Measurements from ENCODE around the gene CSAD.

CSAD gene

DNA sequence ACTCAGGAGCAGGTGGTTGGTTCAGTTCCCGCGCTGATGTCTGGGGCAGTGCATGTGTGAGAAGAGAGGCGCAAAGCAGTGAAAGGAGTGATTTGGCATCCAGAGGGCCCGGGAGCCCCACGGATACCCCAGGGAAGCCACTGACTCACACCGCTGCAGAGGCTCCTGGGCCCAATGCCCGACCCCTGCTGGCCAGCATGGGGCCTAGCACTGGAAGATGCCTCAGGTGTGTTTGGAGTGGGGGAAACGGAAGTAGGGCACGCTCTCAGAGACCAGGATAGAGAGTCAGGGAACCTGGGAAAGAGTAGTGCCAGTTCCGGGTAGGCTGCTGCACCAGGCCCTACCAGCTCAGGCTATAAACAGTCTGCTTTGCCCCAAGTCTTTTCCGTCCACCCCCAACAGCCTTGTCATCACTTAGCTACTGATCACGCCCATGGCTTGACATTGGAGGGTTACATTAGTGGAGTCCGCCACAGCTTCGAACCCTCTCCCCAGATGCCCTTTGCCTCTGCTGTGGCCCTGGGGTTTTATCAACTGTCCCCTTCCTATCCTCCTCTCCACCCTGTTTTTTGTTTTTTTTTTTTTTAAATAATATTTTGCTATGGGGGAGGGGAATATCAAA lies 9.5 kb upstream of the CSAD start (continued):
- no peak for TF ChIP-seq SNAI2 (CRISPR knock-in tag; IDR thresholded peaks at IDR 0.05)
- TF ChIP-seq, protein P1, sequence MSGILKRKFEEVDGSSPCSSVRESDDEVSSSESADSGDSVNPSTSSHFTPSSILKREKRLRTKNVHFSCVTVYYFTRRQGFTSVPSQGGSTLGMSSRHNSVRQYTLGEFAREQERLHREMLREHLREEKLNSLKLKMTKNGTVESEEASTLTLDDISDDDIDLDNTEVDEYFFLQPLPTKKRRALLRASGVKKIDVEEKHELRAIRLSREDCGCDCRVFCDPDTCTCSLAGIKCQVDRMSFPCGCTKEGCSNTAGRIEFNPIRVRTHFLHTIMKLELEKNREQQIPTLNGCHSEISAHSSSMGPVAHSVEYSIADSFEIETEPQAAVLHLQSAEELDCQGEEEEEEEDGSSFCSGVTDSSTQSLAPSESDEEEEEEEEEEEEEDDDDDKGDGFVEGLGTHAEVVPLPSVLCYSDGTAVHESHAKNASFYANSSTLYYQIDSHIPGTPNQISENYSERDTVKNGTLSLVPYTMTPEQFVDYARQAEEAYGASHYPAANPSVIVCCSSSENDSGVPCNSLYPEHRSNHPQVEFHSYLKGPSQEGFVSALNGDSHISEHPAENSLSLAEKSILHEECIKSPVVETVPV (CRISPR knock-in tag; IDR thresholded peaks at IDR 0.05): no peak
- no peak for TF ChIP-seq GLIS3 (CRISPR knock-in tag; IDR thresholded peaks at IDR 0.05)
- no peak for TF ChIP-seq ZNF70 (CRISPR knock-in tag; IDR thresholded peaks at IDR 0.05)
- no peak for TF ChIP-seq ZFP30 (CRISPR knock-in tag; IDR thresholded peaks at IDR 0.05)
- no peak for TF ChIP-seq TCF4 (CRISPR knock-in tag; IDR thresholded peaks at IDR 0.05; ENCODE audit: borderline replicate concordance)

DNA sequence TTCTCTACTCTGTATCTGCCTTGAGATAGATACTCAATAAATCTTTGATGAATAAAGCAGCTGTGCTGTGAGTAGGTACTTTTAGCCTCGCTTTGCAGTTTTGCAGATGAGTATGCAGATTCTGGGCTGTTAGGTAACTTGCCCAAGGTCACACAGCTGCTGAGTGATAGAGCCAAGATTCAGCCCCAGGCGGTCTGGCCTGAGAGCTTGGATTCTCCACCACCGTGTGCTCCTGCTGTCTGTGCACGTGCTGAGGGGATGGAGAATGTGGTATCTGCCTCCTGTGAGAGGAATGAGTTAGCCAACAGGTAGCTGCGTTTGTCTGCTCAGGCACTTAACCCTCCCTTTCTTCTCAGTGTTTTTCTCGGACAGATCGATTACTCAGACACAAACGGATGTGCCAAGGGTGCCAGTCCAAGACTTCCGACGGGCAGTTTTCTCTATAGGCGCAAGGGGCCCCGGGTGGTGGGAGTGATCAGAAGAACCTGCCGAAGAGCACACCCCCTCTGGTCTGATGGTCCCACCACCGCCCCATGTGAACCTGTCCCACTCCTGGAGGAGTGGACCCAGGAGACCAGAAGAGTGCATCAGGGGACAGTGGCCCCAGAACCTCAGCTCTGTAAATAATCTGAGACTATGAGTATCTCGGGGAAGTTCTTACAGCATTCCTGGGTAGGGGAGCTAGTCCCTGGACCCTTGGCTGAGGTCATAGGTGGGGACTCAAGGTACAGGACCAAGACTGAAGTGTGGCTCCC lies 6.6 kb upstream of the CSAD start:
- TF ChIP-seq ISL1 (CRISPR knock-in tag; IDR thresholded peaks at IDR 0.05) (no peak), TOX (CRISPR knock-in tag; IDR thresholded peaks at IDR 0.05; ENCODE audit: borderline replicate concordance) (no peak), ZNF8 (CRISPR knock-in tag; IDR thresholded peaks at IDR 0.05) (no peak), ARNTL (CRISPR knock-in tag; IDR thresholded peaks at IDR 0.05; ENCODE audit: borderline replicate concordance, low read depth) (no peak), ZNF565 (CRISPR knock-in tag; conservative IDR thresholded peaks at IDR 0.05; ENCODE audit: low read depth) (no peak), SNAI2 (CRISPR knock-in tag; IDR thresholded peaks at IDR 0.05) (no peak), GLIS3 (CRISPR knock-in tag; IDR thresholded peaks at IDR 0.05) (no peak), ZC3H10 (CRISPR knock-in tag; IDR thresholded peaks at IDR 0.05) (no peak), BACH2 (CRISPR knock-in tag; IDR thresholded peaks at IDR 0.05; ENCODE audit: borderline replicate concordance) (no peak), ZFP3 (CRISPR knock-in tag; IDR thresholded peaks at IDR 0.05) (no peak), RARB (CRISPR knock-in tag; IDR thresholded peaks at IDR 0.05) (no peak), CSDC2 (CRISPR knock-in tag; IDR thresholded peaks at IDR 0.05) (no peak)
- TF ChIP-seq, protein P2, sequence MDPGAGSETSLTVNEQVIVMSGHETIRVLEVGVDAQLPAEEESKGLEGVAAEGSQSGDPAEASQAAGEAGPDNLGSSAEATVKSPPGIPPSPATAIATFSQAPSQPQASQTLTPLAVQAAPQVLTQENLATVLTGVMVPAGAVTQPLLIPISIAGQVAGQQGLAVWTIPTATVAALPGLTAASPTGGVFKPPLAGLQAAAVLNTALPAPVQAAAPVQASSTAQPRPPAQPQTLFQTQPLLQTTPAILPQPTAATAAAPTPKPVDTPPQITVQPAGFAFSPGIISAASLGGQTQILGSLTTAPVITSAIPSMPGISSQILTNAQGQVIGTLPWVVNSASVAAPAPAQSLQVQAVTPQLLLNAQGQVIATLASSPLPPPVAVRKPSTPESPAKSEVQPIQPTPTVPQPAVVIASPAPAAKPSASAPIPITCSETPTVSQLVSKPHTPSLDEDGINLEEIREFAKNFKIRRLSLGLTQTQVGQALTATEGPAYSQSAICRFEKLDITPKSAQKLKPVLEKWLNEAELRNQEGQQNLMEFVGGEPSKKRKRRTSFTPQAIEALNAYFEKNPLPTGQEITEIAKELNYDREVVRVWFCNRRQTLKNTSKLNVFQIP (CRISPR knock-in tag; IDR thresholded peaks at IDR 0.05; ENCODE audit: borderline replicate concordance, low read depth): no peak
- TF ChIP-seq, protein P1 (CRISPR knock-in tag; IDR thresholded peaks at IDR 0.05): no peak
- TF ChIP-seq, protein P3, sequence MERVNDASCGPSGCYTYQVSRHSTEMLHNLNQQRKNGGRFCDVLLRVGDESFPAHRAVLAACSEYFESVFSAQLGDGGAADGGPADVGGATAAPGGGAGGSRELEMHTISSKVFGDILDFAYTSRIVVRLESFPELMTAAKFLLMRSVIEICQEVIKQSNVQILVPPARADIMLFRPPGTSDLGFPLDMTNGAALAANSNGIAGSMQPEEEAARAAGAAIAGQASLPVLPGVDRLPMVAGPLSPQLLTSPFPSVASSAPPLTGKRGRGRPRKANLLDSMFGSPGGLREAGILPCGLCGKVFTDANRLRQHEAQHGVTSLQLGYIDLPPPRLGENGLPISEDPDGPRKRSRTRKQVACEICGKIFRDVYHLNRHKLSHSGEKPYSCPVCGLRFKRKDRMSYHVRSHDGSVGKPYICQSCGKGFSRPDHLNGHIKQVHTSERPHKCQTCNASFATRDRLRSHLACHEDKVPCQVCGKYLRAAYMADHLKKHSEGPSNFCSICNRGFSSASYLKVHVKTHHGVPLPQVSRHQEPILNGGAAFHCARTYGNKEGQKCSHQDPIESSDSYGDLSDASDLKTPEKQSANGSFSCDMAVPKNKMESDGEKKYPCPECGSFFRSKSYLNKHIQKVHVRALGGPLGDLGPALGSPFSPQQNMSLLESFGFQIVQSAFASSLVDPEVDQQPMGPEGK (CRISPR knock-in tag; IDR thresholded peaks at IDR 0.05; ENCODE audit: borderline replicate concordance): no peak
- no peak for ATAC-seq

DNA sequence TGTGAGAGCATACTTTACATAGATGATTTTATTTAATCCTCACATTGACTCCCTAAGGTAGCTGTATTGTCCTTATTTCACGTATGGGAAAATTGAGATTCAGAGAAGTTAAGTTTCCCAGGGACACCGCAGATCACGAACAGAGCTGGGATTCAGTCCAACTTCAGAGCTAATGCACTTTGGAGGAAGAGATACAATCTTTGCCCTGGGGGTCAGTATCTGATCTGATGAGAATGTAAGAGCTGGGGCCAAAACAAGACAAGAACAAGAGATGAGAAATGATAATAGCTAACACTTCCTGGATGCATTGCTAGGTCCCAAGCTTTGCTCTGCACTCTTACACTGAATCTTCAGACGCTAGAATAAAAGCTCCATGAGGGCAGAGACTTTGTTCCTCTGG lies 6.0 kb upstream of the CSAD start:
- ATAC-seq: no peak
- TF ChIP-seq ISL1 (CRISPR knock-in tag; IDR thresholded peaks at IDR 0.05): peak; percentile 50; the same call in 1 of the 2 replicates
- no peak for TF ChIP-seq RARB (CRISPR knock-in tag; IDR thresholded peaks at IDR 0.05)
- TF ChIP-seq ARNTL (CRISPR knock-in tag; IDR thresholded peaks at IDR 0.05; ENCODE audit: borderline replicate concordance, low read depth): no peak
- no peak for TF ChIP-seq CSDC2 (CRISPR knock-in tag; IDR thresholded peaks at IDR 0.05)
- TF ChIP-seq ZNF70 (CRISPR knock-in tag; IDR thresholded peaks at IDR 0.05): no peak
- TF ChIP-seq, protein P4, sequence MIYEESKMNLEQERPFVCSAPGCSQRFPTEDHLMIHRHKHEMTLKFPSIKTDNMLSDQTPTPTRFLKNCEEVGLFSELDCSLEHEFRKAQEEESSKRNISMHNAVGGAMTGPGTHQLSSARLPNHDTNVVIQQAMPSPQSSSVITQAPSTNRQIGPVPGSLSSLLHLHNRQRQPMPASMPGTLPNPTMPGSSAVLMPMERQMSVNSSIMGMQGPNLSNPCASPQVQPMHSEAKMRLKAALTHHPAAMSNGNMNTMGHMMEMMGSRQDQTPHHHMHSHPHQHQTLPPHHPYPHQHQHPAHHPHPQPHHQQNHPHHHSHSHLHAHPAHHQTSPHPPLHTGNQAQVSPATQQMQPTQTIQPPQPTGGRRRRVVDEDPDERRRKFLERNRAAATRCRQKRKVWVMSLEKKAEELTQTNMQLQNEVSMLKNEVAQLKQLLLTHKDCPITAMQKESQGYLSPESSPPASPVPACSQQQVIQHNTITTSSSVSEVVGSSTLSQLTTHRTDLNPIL (CRISPR knock-in tag; IDR thresholded peaks at IDR 0.05; ENCODE audit: low read depth): no peak
- no peak for TF ChIP-seq OSR1 (CRISPR knock-in tag; IDR thresholded peaks at IDR 0.05)
- TF ChIP-seq, protein P2 (CRISPR knock-in tag; IDR thresholded peaks at IDR 0.05; ENCODE audit: borderline replicate concordance, low read depth): no peak

Data from SK-N-SH treated with all-trans-retinoic acid at 6 μM for 48 hours (cell line).